ENCODE results near the gene ZNF184.

DNA sequence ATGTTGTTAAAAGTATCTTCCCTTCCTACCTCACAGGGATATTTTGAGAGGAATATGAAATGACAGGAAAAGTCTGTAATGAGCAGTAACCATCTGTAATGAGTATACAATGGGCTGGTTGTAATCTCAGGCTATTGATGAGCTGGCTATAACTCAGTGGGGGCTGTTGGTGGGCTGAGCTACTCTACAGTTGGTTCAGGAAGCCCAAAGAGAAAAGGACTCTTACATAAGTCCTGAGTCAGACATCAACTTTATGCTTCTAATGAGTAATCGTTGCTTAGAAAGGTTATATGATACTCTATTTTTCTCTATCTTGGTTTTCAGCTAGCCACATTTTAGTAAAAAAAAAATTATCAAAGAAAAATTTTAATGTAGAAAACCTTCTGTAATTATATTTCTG is 57.9 kb downstream of the ZNF184 start:
- TF ChIP-seq, protein P1, sequence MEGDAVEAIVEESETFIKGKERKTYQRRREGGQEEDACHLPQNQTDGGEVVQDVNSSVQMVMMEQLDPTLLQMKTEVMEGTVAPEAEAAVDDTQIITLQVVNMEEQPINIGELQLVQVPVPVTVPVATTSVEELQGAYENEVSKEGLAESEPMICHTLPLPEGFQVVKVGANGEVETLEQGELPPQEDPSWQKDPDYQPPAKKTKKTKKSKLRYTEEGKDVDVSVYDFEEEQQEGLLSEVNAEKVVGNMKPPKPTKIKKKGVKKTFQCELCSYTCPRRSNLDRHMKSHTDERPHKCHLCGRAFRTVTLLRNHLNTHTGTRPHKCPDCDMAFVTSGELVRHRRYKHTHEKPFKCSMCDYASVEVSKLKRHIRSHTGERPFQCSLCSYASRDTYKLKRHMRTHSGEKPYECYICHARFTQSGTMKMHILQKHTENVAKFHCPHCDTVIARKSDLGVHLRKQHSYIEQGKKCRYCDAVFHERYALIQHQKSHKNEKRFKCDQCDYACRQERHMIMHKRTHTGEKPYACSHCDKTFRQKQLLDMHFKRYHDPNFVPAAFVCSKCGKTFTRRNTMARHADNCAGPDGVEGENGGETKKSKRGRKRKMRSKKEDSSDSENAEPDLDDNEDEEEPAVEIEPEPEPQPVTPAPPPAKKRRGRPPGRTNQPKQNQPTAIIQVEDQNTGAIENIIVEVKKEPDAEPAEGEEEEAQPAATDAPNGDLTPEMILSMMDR (IDR thresholded peaks at IDR 0.05; ENCODE audit: low read depth, low read length), result no peak
- no peak for TF ChIP-seq MAX (IDR thresholded peaks at IDR 0.05; ENCODE audit: low read depth, low read length)
